SK-N-SH treated with all-trans-retinoic acid at 6 μM for 48 hours (cell line): Measurements from ENCODE around the gene SOHLH1.

ENCODE experiments used
- ATAC-seq: fragments of 200-7000 bp; cut with Tn5 transposase; 3 replicates; pipeline ENCODE4 v1.9.1; 2020; ENCODE audit warnings: mild to moderate bottlenecking, moderate library complexity
- ARNTL ChIP-seq: fragments of 450-650 bp; formaldehyde crosslinking; IDR thresholded peaks from 2 replicates; pipeline ENCODE4 v1.5.0; 2020; ENCODE audit warnings: low read depth, mild to moderate bottlenecking, moderate library complexity, borderline replicate concordance
- BACH2 ChIP-seq: fragments of 250-450 bp; sonication (Bioruptor Pico); IDR thresholded peaks from 2 replicates; pipeline ENCODE4 v1.9.0; 2021; ENCODE audit warnings: mild to moderate bottlenecking, borderline replicate concordance
- CSDC2 ChIP-seq: fragments of 250-450 bp; sonication (Bioruptor Pico); IDR thresholded peaks from 2 replicates; pipeline ENCODE4 v1.5.0; 2020; ENCODE audit warnings: mild to moderate bottlenecking, moderate library complexity
- ESRRG ChIP-seq: fragments of 250-450 bp; sonication (Bioruptor Pico); IDR thresholded peaks from 2 replicates; pipeline ENCODE4 v1.6.1; 2021; ENCODE audit warnings: mild to moderate bottlenecking
- GLIS3 ChIP-seq: fragments of 250-450 bp; sonication (Bioruptor Pico); IDR thresholded peaks from 2 replicates; pipeline ENCODE4 v1.5.0; 2020; ENCODE audit warnings: mild to moderate bottlenecking, moderate library complexity
- ISL1 ChIP-seq: fragments of 250-450 bp; sonication (Bioruptor Pico); IDR thresholded peaks from 2 replicates; pipeline ENCODE4 v2.1.2; 2022; ENCODE audit warnings: mild to moderate bottlenecking, moderate library complexity
- OSR1 ChIP-seq: fragments of 250-450 bp; sonication (Bioruptor Pico); IDR thresholded peaks from 2 replicates; pipeline ENCODE4 v1.8.0; 2022; ENCODE audit warnings: moderate library complexity, mild to moderate bottlenecking, inconsistent platforms
- PPARA ChIP-seq: fragments of 250-450 bp; sonication (Bioruptor Pico); IDR thresholded peaks from 2 replicates; pipeline ENCODE4 v1.5.0; 2020; ENCODE audit warnings: mild to moderate bottlenecking, borderline replicate concordance
- RARB ChIP-seq: fragments of 250-450 bp; sonication (Bioruptor Pico); IDR thresholded peaks from 2 replicates; pipeline ENCODE4 v1.8.0; 2021; ENCODE audit warnings: mild to moderate bottlenecking, moderate library complexity
- SNAI2 ChIP-seq: fragments of 250-450 bp; sonication (Bioruptor Pico); IDR thresholded peaks from 2 replicates; pipeline ENCODE4 v1.5.0; 2020; ENCODE audit warnings: mild to moderate bottlenecking, moderate library complexity
- TCF4 ChIP-seq: fragments of 250-450 bp; sonication (Bioruptor Pico); IDR thresholded peaks from 2 replicates; pipeline ENCODE4 v1.8.0; 2021; ENCODE audit warnings: mild to moderate bottlenecking, moderate library complexity, borderline replicate concordance
- TOX ChIP-seq: fragments of 250-450 bp; sonication (Bioruptor Pico); IDR thresholded peaks from 2 replicates; pipeline ENCODE4 v1.8.0; 2021; ENCODE audit warnings: mild to moderate bottlenecking, moderate library complexity, borderline replicate concordance
- ZC3H10 ChIP-seq: fragments of 250-450 bp; sonication (Bioruptor Pico); IDR thresholded peaks from 2 replicates; pipeline ENCODE4 v1.5.1; 2021; ENCODE audit warnings: mild to moderate bottlenecking, moderate library complexity
- ZFP3 ChIP-seq: fragments of 250-450 bp; sonication (Bioruptor Pico); IDR thresholded peaks from 2 replicates; pipeline ENCODE4 v1.5.0; 2020; ENCODE audit warnings: mild to moderate bottlenecking, moderate library complexity
- ZFP30 ChIP-seq: fragments of 450-650 bp; formaldehyde crosslinking; IDR thresholded peaks from 2 replicates; pipeline ENCODE4 v1.5.0; 2022; ENCODE audit warnings: mild to moderate bottlenecking, moderate library complexity
- ZNF565 ChIP-seq: fragments of 450-650 bp; formaldehyde crosslinking; conservative IDR thresholded peaks from 2 replicates; pipeline ENCODE4 v1.5.0; 2020; ENCODE audit warnings: low read depth, mild to moderate bottlenecking, moderate library complexity
- ZNF70 ChIP-seq: fragments of 450-650 bp; formaldehyde crosslinking; IDR thresholded peaks from 2 replicates; pipeline ENCODE4 v1.5.0; 2020; ENCODE audit warnings: mild to moderate bottlenecking, moderate library complexity
- ZNF8 ChIP-seq: fragments of 450-650 bp; formaldehyde crosslinking; IDR thresholded peaks from 2 replicates; pipeline ENCODE4 v1.5.0; 2020; ENCODE audit warnings: mild to moderate bottlenecking, moderate library complexity
- TF ChIP-seq, protein P1 (sequence below): fragments of 250-450 bp; sonication (Bioruptor Pico); IDR thresholded peaks from 2 replicates; pipeline ENCODE4 v1.8.0; 2020; ENCODE audit warnings: mild to moderate bottlenecking, moderate library complexity, borderline replicate concordance
- TF ChIP-seq, protein P2 (sequence below): fragments of 250-450 bp; sonication (Bioruptor Pico); IDR thresholded peaks from 2 replicates; pipeline ENCODE4 v1.8.0; 2021; ENCODE audit warnings: low read depth, mild to moderate bottlenecking, moderate library complexity, borderline replicate concordance
- TF ChIP-seq, protein P3 (sequence below): fragments of 250-450 bp; sonication (Bioruptor Pico); IDR thresholded peaks from 2 replicates; pipeline ENCODE4 v1.5.0; 2020; ENCODE audit warnings: mild to moderate bottlenecking, moderate library complexity
- TF ChIP-seq, protein P4 (sequence below): fragments of 250-450 bp; sonication (Bioruptor Pico); IDR thresholded peaks from 2 replicates; pipeline ENCODE4 v1.5.1; 2021; ENCODE audit warnings: mild to moderate bottlenecking, moderate library complexity
- TF ChIP-seq, protein P5 (sequence below): fragments of 250-450 bp; sonication (Bioruptor Pico); IDR thresholded peaks from 2 replicates; pipeline ENCODE4 v1.5.1; 2020; ENCODE audit warnings: low read depth, mild to moderate bottlenecking, moderate library complexity

Gene SOHLH1

DNA sequence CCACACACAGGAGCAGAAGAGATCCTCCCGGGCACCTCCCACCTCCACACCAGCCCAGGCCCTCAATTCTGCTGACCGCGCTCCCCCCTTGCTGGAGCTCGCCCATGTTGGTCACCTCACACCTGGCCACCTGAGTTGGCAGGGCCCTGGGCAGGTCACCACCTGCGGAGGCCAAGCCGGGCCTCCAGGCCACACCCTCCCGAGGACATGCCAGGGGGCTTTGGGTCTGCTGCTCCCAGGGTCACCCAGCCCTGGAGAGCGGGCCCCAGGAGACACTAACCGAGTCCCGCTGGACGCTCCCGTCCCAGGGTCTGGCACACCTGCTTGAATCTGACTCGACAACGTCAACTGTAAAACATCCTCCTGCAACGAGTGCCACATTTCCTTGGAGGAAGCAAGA, 2.1 kb downstream of the SOHLH1 start:
- no peak for ATAC-seq
- no peak for TF ChIP-seq ISL1
- no peak for TF ChIP-seq BACH2 (CRISPR knock-in tag)
- TF ChIP-seq TOX (CRISPR knock-in tag): no peak
- no peak for TF ChIP-seq ZNF70 (CRISPR knock-in tag)
- no peak for TF ChIP-seq RARB (CRISPR knock-in tag)
- no peak for TF ChIP-seq GLIS3
- no peak for TF ChIP-seq PPARA
- TF ChIP-seq, protein P1, sequence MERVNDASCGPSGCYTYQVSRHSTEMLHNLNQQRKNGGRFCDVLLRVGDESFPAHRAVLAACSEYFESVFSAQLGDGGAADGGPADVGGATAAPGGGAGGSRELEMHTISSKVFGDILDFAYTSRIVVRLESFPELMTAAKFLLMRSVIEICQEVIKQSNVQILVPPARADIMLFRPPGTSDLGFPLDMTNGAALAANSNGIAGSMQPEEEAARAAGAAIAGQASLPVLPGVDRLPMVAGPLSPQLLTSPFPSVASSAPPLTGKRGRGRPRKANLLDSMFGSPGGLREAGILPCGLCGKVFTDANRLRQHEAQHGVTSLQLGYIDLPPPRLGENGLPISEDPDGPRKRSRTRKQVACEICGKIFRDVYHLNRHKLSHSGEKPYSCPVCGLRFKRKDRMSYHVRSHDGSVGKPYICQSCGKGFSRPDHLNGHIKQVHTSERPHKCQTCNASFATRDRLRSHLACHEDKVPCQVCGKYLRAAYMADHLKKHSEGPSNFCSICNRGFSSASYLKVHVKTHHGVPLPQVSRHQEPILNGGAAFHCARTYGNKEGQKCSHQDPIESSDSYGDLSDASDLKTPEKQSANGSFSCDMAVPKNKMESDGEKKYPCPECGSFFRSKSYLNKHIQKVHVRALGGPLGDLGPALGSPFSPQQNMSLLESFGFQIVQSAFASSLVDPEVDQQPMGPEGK: no peak
- no peak for TF ChIP-seq ARNTL
- no peak for TF ChIP-seq ZFP30
- TF ChIP-seq ESRRG (CRISPR knock-in tag): no peak
- no peak for TF ChIP-seq ZFP3 (CRISPR knock-in tag)
- TF ChIP-seq, protein P2, sequence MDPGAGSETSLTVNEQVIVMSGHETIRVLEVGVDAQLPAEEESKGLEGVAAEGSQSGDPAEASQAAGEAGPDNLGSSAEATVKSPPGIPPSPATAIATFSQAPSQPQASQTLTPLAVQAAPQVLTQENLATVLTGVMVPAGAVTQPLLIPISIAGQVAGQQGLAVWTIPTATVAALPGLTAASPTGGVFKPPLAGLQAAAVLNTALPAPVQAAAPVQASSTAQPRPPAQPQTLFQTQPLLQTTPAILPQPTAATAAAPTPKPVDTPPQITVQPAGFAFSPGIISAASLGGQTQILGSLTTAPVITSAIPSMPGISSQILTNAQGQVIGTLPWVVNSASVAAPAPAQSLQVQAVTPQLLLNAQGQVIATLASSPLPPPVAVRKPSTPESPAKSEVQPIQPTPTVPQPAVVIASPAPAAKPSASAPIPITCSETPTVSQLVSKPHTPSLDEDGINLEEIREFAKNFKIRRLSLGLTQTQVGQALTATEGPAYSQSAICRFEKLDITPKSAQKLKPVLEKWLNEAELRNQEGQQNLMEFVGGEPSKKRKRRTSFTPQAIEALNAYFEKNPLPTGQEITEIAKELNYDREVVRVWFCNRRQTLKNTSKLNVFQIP (CRISPR knock-in tag): no peak
- TF ChIP-seq ZNF8 (CRISPR knock-in tag): no peak
- TF ChIP-seq, protein P3, sequence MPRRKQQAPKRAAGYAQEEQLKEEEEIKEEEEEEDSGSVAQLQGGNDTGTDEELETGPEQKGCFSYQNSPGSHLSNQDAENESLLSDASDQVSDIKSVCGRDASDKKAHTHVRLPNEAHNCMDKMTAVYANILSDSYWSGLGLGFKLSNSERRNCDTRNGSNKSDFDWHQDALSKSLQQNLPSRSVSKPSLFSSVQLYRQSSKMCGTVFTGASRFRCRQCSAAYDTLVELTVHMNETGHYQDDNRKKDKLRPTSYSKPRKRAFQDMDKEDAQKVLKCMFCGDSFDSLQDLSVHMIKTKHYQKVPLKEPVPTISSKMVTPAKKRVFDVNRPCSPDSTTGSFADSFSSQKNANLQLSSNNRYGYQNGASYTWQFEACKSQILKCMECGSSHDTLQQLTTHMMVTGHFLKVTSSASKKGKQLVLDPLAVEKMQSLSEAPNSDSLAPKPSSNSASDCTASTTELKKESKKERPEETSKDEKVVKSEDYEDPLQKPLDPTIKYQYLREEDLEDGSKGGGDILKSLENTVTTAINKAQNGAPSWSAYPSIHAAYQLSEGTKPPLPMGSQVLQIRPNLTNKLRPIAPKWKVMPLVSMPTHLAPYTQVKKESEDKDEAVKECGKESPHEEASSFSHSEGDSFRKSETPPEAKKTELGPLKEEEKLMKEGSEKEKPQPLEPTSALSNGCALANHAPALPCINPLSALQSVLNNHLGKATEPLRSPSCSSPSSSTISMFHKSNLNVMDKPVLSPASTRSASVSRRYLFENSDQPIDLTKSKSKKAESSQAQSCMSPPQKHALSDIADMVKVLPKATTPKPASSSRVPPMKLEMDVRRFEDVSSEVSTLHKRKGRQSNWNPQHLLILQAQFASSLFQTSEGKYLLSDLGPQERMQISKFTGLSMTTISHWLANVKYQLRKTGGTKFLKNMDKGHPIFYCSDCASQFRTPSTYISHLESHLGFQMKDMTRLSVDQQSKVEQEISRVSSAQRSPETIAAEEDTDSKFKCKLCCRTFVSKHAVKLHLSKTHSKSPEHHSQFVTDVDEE (CRISPR knock-in tag): no peak
- TF ChIP-seq, protein P4, sequence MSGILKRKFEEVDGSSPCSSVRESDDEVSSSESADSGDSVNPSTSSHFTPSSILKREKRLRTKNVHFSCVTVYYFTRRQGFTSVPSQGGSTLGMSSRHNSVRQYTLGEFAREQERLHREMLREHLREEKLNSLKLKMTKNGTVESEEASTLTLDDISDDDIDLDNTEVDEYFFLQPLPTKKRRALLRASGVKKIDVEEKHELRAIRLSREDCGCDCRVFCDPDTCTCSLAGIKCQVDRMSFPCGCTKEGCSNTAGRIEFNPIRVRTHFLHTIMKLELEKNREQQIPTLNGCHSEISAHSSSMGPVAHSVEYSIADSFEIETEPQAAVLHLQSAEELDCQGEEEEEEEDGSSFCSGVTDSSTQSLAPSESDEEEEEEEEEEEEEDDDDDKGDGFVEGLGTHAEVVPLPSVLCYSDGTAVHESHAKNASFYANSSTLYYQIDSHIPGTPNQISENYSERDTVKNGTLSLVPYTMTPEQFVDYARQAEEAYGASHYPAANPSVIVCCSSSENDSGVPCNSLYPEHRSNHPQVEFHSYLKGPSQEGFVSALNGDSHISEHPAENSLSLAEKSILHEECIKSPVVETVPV (CRISPR knock-in tag): no peak
- no peak for TF ChIP-seq ZC3H10 (CRISPR knock-in tag)

DNA sequence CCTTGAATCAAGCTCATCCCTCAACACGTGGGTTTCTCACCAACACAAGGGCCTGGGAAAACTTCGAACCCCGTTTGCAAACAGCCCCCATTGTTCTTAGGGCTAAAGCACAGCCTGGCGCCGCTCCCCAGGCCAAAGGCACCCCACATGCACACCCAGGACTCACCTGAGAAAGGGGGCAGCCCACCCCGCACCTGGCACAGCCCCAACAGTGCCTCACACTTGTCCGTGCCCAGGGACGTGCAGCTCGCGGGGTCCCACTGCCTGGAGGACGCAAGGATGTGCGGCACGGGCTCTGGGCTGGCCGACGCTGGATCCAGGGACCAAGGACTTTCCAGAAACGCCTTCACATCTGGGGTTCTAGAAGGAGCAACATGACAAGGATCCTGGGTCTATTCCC, 2.8 kb downstream of the SOHLH1 start:
- no peak for ATAC-seq
- TF ChIP-seq BACH2 (CRISPR knock-in tag) (no peak), TOX (CRISPR knock-in tag) (no peak), ZNF565 (CRISPR knock-in tag) (no peak), SNAI2 (CRISPR knock-in tag) (no peak), OSR1 (no peak), ISL1 (no peak), PPARA (no peak), ZFP3 (CRISPR knock-in tag) (no peak), ZNF70 (CRISPR knock-in tag) (no peak), CSDC2 (no peak), RARB (CRISPR knock-in tag) (no peak), TCF4 (CRISPR knock-in tag) (no peak)
- TF ChIP-seq, protein P5, sequence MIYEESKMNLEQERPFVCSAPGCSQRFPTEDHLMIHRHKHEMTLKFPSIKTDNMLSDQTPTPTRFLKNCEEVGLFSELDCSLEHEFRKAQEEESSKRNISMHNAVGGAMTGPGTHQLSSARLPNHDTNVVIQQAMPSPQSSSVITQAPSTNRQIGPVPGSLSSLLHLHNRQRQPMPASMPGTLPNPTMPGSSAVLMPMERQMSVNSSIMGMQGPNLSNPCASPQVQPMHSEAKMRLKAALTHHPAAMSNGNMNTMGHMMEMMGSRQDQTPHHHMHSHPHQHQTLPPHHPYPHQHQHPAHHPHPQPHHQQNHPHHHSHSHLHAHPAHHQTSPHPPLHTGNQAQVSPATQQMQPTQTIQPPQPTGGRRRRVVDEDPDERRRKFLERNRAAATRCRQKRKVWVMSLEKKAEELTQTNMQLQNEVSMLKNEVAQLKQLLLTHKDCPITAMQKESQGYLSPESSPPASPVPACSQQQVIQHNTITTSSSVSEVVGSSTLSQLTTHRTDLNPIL (CRISPR knock-in tag): no peak
- TF ChIP-seq, protein P1: no peak
- TF ChIP-seq, protein P2 (CRISPR knock-in tag): no peak
- TF ChIP-seq, protein P4 (CRISPR knock-in tag): no peak
